Spleen (tissue), 11 donors: ENCODE measurements around the gene IQCE. TPM values are rescaled to one million over a fixed set of nuclear protein-coding genes. Genes with fewer than 3 reads are reported as not detected.
"Not testable (repeated sequence)": the region's sequence is repeated elsewhere in the genome, so short reads cannot be mapped to it uniquely, and the experiment has no call there.

Experiments used
- DNase-seq: peaks from one replicate; pipeline ENCODE4 v3.0.0-alpha.2; 2020
- H3K27ac ChIP-seq, 8 donors: fragments of 200-600 bp; sonication (generic) in 7 of 8; 1 replicate in 4 of 8; 2 replicates in 4 of 8; pipeline versions ENCODE4 v1.5.0 to v1.8.0; 2016 to 2021; ENCODE audit warnings: inconsistent platforms in 4 of 8, mild to moderate bottlenecking in 4 of 8, moderate library complexity in 1 of 8
- H3K27me3 ChIP-seq, 7 donors: fragments of 200-600 bp; sonication (generic) in 6 of 7; replicated peaks in 1 of 7; 1 replicate in 4 of 7; 2 replicates in 3 of 7; pipeline versions ENCODE4 v1.5.0 to v1.8.0; 2016 to 2021; ENCODE audit warnings: inconsistent platforms in 3 of 7, mild to moderate bottlenecking in 1 of 7
- H3K36me3 ChIP-seq, 6 donors: fragments of 200-600 bp; sonication (generic) in 5 of 6; 1 replicate in 4 of 6; 2 replicates in 2 of 6; pipeline versions ENCODE4 v1.5.0 to v1.8.0; 2016 to 2021; ENCODE audit warnings: inconsistent platforms in 2 of 6
- H3K4me1 ChIP-seq, 6 donors: fragments of 200-600 bp; sonication (generic) in 5 of 6; 1 replicate in 3 of 6; 2 replicates in 3 of 6; pipeline versions ENCODE4 v1.5.0 to v1.8.0; 2016 to 2021; ENCODE audit warnings: inconsistent platforms in 3 of 6
- H3K4me3 ChIP-seq, 8 donors: fragments of 200-600 bp; sonication (generic) in 7 of 8; 1 replicate in 4 of 8; 2 replicates in 4 of 8; pipeline versions ENCODE4 v1.5.0 to v1.8.0; 2016 to 2021; ENCODE audit warnings: inconsistent platforms in 4 of 8, mild to moderate bottlenecking in 4 of 8, moderate library complexity in 2 of 8
- H3K9me3 ChIP-seq, 8 donors: fragments of 200-600 bp; sonication (generic) in 7 of 8; 1 replicate in 4 of 8; 2 replicates in 4 of 8; pipeline versions ENCODE4 v1.5.0 to v1.8.0; 2016 to 2021; ENCODE audit warnings: inconsistent platforms in 4 of 8
- CTCF ChIP-seq, 11 experiments: fragments of 200-600 bp in 7 of 11; fragments of 450-650 bp in 4 of 11; sonication (generic) in 4 of 11; IDR thresholded peaks in 8 of 11; conservative IDR thresholded peaks in 3 of 11; 1 replicate in 7 of 11; 2 replicates in 4 of 11; pipeline versions ENCODE4 v1.4.0 to v1.8.0; 2016 to 2021; ENCODE audit warnings: antibody characterized with exemption in 11 of 11, inconsistent platforms in 4 of 11, mild to moderate bottlenecking in 1 of 11
- POLR2A ChIP-seq, 3 donors: fragments of 450-650 bp; IDR thresholded peaks; one replicate each; pipeline ENCODE4 v1.5.1; 2017; ENCODE audit warnings: antibody characterized with exemption in 3 of 3, mild to moderate bottlenecking in 1 of 3
- POLR2AphosphoS5 ChIP-seq, 3 donors: sonication (generic); formaldehyde crosslinking; IDR thresholded peaks; one replicate each; pipeline ENCODE4 v1.5.1; 2017; ENCODE audit warnings: antibody characterized with exemption in 3 of 3
- WGBS, 5 donors: extraction: QIAGEN DNeasy Blood & Tissue Kit in 3 of 5; methylation state at CpG; one replicate each; pipeline versions ENCODE4 v1.1.5 to v1.1.7; 2013 to 2018; 5-methylcytosine and 5-hydroxymethylcytosine counted together
- intact Hi-C: fragments of 100-400 bp; cut with DNase I; formaldehyde crosslinking; loops from one replicate; pipeline ENCODE4 v1.15.0; 2023; ENCODE audit warnings: low total_unique reads
- polyA plus RNA-seq, 3 donors: library from polyadenylated mRNA; stranded (reverse); fragments of 200-250 nt; gene quantifications; one replicate each; pipeline ENCODE4 v1.2.1, GENCODE V29; 2013
- total RNA-seq, 7 donors: library from RNA; depleted of rRNA in 3 of 7; stranded (reverse); fragments of >200 nt in 3 of 7; fragmentation: NEBNext Ultra II Directional in 4 of 7; extraction: Animal tissue kit (Norgen Biotek cat#: 25700) in 4 of 7; gene quantifications; one replicate each; pipeline versions ENCODE4 v1.1.0 to v1.2.1, GENCODE V29; 2016 to 2021
- donor health status: healthy with polysubstance abuse.
- donor health status: DM: no; HTN: no; CAD: no; lungs with moderate emphysema.
- donor health status: DM: no; HTN: no; CAD: no.
- donor health status: Bipolar disorder and iron deficiency.
- donor health status: healthy.
- donor health status: DM: no; HTN: no; CAD: no.
- donor health status: DM: yes; HTN: yes; CAD: no.

IQCE gene
- total and polyA plus RNA-seq, 10 donors = 1.2 to 17.1 (median 11.4) TPM

DNA sequence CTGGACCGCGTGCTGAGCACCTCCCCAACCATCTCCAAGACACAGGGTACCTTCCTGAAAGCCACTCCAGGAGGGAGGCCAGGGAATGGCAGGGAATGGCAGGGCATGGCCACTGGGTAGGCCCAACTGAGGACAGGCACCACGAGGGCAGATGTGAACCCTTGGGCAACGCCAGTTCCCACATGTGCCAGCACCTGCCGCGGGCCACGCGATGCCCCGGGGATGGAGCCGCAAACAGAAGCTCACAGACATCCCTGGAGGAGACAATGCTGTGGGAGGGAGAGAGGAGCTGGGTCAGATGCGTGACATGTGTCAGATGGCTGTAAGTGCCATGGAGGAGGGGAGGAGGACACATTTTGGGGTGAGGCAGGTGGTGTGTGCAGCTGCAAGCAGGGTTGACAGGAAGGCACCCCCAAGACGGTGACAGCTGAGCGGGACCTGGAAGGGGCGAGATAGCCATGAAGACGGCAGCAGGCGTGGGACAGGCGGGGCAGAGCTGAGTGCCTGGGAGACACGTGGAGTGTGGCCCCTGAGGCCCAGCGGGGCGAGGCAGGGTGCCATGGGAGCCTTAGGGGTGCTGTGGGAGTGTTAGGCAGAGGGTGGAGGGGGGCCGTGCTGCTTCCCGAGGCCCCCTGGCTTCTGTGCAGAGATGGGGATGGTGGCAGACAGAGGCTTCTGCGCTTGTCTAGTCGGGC, 27.7 kb downstream of the IQCE start:
- Histone ChIP-seq H3K9me3 (no peaks in the 10 kb centered on the region), H3K4me1 (no peaks in the 10 kb centered on the region), H3K27me3 (no peaks in the 10 kb centered on the region), H3K36me3 (peaks cover 0 to 65% (median 16%) of the 10 kb centered on the region in 6 donors), H3K27ac (no peak overlapping the region), H3K4me3 (no peak overlapping the region)
- WGBS, 5 donors = 87 to 93% (median 92%) methylated on average over 24 of the region's 24 CpGs
- intact Hi-C loops = no loop called here
- no peak for TF ChIP-seq POLR2A (IDR thresholded peaks at IDR 0.05)
- TF ChIP-seq POLR2AphosphoS5 (IDR thresholded peaks at IDR 0.05) = peak in 1 of 3 donors; percentile 24
- TF ChIP-seq CTCF (IDR thresholded peaks at IDR 0.05 in 8 of 11, conservative IDR thresholded peaks at IDR 0.05 in 3 of 11) = no peak
- DNase-seq = no peak

GRCh38 chr7:2587134-2587533, 28.4 kb downstream of the IQCE start:
- no peak overlapping the region for H3K27ac ChIP-seq
- no peaks in the 10 kb centered on the region for H3K27me3 ChIP-seq
- DNase-seq = no peak
- intact Hi-C loops = no loop called here
- no peak overlapping the region for H3K4me3 ChIP-seq
- WGBS, 5 donors = 85 to 93% (median 87%) methylated on average over 9 of the region's 9 CpGs
- H3K4me1 ChIP-seq = no peaks in the 10 kb centered on the region
- no peaks in the 10 kb centered on the region for H3K9me3 ChIP-seq
- H3K36me3 ChIP-seq = peaks cover 0 to 71% (median 19%) of the 10 kb centered on the region in 6 donors
- TF ChIP-seq POLR2AphosphoS5 (IDR thresholded peaks at IDR 0.05) (no peak), CTCF (IDR thresholded peaks at IDR 0.05 in 8 of 11, conservative IDR thresholded peaks at IDR 0.05 in 3 of 11) (no peak), POLR2A (IDR thresholded peaks at IDR 0.05) (no peak)

DNA sequence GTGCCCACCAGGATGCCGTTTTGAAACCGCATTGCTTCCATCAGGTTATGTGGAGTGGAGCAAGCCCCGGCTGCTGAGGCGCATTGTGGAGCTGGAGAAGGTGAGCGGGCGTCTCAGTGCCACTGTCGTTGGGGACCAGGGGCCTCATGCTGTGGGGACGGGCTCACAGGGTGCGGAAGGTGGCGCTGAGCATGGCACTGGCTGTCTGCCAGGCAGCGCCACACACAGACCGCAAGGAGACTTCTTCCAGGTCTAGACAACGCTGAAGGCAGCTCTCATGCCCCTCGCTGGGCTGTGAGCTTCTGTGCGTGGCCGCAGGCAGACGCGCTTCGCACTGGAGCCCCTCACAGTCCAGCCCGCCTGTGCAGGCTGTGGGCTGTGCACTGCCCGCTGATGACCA, 29.0 kb downstream of the IQCE start:
- Histone ChIP-seq H3K9me3 (no peaks in the 10 kb centered on the region), H3K36me3 (peaks cover 0 to 78% (median 25%) of the 10 kb centered on the region in 6 donors), H3K27ac (no peak overlapping the region), H3K4me3 (no peak overlapping the region), H3K4me1 (no peaks in the 10 kb centered on the region), H3K27me3 (no peaks in the 10 kb centered on the region)
- WGBS, 5 donors = 92 to 98% (median 95%) methylated on average over 17 to 21 of the region's 21 CpGs
- DNase-seq = no peak
- intact Hi-C loops = no loop called here
- no peak for TF ChIP-seq CTCF (IDR thresholded peaks at IDR 0.05 in 8 of 11, conservative IDR thresholded peaks at IDR 0.05 in 3 of 11)
- no peak for TF ChIP-seq POLR2AphosphoS5 (IDR thresholded peaks at IDR 0.05)
- no peak for TF ChIP-seq POLR2A (IDR thresholded peaks at IDR 0.05)

- no peak for TF ChIP-seq POLR2A (IDR thresholded peaks at IDR 0.05)
- no peak for TF ChIP-seq POLR2AphosphoS5 (IDR thresholded peaks at IDR 0.05)
- no peak for TF ChIP-seq CTCF (IDR thresholded peaks at IDR 0.05 in 8 of 11, conservative IDR thresholded peaks at IDR 0.05 in 3 of 11)
- peaks cover 0 to under 1% (median 0%) of the 10 kb centered on the region in 6 donors for H3K4me1 ChIP-seq
- no peak for DNase-seq
- H3K36me3 ChIP-seq = peaks cover 0 to 88% (median 30%) of the 10 kb centered on the region in 6 donors
- intact Hi-C loops = no loop called here
- H3K4me3 ChIP-seq = no peak overlapping the region
- H3K27ac ChIP-seq = no peak overlapping the region
- 91 to 95% (median 95%) methylated on average over 16 of the region's 16 CpGs for WGBS, 5 donors
- H3K27me3 ChIP-seq = no peaks in the 10 kb centered on the region
- no peaks in the 10 kb centered on the region for H3K9me3 ChIP-seq
Measured at GRCh38 chr7:2589341-2589740, 30.6 kb downstream of the IQCE start.

DNA sequence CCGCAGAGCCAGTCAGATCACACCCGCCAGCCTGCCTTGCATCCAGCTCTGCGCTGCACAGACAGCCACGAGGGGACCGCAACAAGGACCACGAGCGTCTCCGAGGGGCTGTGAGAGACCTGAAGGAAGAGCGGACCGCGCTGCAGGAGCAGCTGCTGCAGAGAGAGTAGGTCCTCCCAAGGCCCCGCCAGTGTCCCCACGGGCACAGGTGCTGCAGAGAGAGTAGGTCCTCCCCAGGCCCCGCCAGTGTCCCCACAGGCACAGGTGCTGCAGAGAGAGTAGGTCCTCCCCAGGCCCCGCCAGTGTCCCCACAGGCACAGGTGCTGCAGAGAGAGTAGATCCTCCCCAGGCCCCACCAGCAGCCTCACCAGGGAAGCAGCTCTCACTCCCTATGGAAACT, 31.2 kb downstream of the IQCE start:
- H3K27me3 ChIP-seq, DNase-seq, H3K4me1 ChIP-seq, H3K9me3 ChIP-seq, H3K4me3 ChIP-seq, intact Hi-C loops, H3K27ac ChIP-seq: not testable (repeated sequence)
- 89 to 95% (median 94%) methylated on average over 14 to 15 of the region's 15 CpGs for WGBS, 5 donors
- peaks cover 0 to 88% (median 27%) of the 10 kb centered on the region in 6 donors for H3K36me3 ChIP-seq
